Measurements from ENCODE around the gene PAQR5. TPM values are rescaled to one million over a fixed set of nuclear protein-coding genes. Genes with fewer than 3 reads are reported as not detected.
A peak's percentile ranks its signal among the peaks of the same experiment; 100 is the strongest.

The PAQR5 gene
- total RNA-seq, 1 experiment from 2014 or later, result 34.0 TPM

DNA sequence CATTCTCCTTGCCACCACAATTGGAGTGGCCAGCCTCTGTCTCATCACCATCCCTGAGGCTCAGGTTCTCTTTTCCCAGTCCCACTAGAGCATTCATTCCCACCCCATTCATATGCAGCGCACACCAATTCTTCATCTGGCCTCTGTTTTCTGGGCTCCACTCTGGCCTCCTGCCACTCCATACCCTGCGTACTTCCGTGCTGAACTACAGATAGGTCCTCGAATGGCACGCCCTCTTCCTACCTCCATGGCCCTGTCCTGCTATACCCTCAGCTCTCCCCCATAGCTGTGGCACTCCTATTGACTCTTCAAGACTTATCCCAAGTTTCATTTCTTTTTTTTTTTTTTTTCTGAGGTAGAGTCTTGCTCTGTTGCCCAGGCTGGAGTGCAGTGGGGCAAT lies 25.9 kb downstream of the PAQR5 start (continued):
- TF ChIP-seq, protein P1, sequence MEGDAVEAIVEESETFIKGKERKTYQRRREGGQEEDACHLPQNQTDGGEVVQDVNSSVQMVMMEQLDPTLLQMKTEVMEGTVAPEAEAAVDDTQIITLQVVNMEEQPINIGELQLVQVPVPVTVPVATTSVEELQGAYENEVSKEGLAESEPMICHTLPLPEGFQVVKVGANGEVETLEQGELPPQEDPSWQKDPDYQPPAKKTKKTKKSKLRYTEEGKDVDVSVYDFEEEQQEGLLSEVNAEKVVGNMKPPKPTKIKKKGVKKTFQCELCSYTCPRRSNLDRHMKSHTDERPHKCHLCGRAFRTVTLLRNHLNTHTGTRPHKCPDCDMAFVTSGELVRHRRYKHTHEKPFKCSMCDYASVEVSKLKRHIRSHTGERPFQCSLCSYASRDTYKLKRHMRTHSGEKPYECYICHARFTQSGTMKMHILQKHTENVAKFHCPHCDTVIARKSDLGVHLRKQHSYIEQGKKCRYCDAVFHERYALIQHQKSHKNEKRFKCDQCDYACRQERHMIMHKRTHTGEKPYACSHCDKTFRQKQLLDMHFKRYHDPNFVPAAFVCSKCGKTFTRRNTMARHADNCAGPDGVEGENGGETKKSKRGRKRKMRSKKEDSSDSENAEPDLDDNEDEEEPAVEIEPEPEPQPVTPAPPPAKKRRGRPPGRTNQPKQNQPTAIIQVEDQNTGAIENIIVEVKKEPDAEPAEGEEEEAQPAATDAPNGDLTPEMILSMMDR (IDR thresholded peaks at IDR 0.05 in 2 of 3, conservative IDR thresholded peaks at IDR 0.05 in 1 of 3; ENCODE audit: borderline replicate concordance in 1 of 3, insufficient read depth in 1 of 3, low read depth in 2 of 3, low read length in 2 of 3), result no peak
- no peak for TF ChIP-seq SP1 (IDR thresholded peaks at IDR 0.05; ENCODE audit: low read depth)

DNA sequence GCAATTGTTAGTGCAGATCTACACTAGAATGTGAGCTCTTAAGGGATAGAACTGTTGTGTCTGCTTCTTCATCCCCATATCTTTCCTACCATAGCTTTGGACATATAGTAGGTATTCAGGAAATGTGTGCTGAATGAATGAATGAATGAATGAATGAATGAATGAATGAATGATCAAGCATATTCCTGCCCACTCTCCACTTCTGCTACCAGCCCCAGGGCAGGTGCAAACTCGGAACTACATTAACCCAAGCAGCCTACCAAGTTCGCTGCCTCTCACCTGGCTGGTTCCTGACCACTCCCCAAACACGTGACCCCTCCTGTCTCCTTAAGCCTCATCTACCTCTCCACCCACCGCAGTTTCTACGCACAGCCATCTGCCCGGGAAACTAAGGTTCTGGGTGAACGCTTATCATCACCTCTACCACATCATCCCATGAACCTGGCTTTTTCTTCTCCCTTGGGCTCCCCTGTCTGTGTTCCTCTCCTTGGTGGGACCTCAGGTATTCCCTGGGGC lies 26.8 kb downstream of the PAQR5 start:
- H3K79me2 ChIP-seq (ENCODE audit: insufficient read depth, low read length), result no peaks in the 10 kb centered on the region
- H3K4me2 ChIP-seq (ENCODE audit: low read length), result no peak overlapping the region
- intact Hi-C loops (cut with micrococcal nuclease), result no loop called here
- DNase-seq (ENCODE audit: low read depth, low spot score) (no peak), ATAC-seq (no peak)
- no peaks in the 10 kb centered on the region for H3K9me3 ChIP-seq (ENCODE audit: control insufficient read depth in 1 of 2, insufficient read depth in 1 of 2, low read depth in 1 of 2, low read length in 2 of 2)
- H3K9me2 ChIP-seq (ENCODE audit: insufficient read depth), result no peaks in the 10 kb centered on the region
- ChIA-PET CTCF (no interaction called here), RAD21 (ENCODE audit: low non-redundant PET in 1 of 2, low total read pairs in 2 of 2, uncharacterized antibody in 2 of 2, unreplicated experiment in 2 of 2) (no interaction called here), POLR2A (no interaction called here)
- H3K4me3 ChIP-seq (replicated peaks in 1 of 2; ENCODE audit: low read depth in 1 of 2, low read length in 2 of 2), result no peak overlapping the region
- no peak for TF ChIP-seq SIN3A (IDR thresholded peaks at IDR 0.05; ENCODE audit: low read depth)
- no peak overlapping the region for H3K9ac ChIP-seq (ENCODE audit: low read length)
- H3K4me1 ChIP-seq (ENCODE audit: control insufficient read depth in 1 of 2, insufficient read depth in 2 of 2, low read length in 2 of 2), result peaks cover 12 to 19% of the 10 kb centered on the region in 2 experiments; a peak in 3 of 4 replicates
- H3K36me3 ChIP-seq (ENCODE audit: control insufficient read depth in 1 of 2, insufficient read depth in 2 of 2, low read length in 2 of 2), result no peaks in the 10 kb centered on the region; a peak in 1 of 4 replicates
- H3K27me3 ChIP-seq (ENCODE audit: insufficient read depth, low read length), result no peaks in the 10 kb centered on the region
- no TSS peak for BruUV-seq (replicated peaks)
- no peak overlapping the region for H2AFZ ChIP-seq (ENCODE audit: low read depth, low read length, poor library complexity, severe bottlenecking)
- no peaks in the 10 kb centered on the region for H4K20me1 ChIP-seq (ENCODE audit: insufficient read depth)
- no peak overlapping the region for H3K27ac ChIP-seq (ENCODE audit: low read depth, low read length)

GRCh38 chr15:69328080-69328479 lies 29.4 kb downstream of the PAQR5 start:
- H3K4me1 ChIP-seq (ENCODE audit: control insufficient read depth in 1 of 2, insufficient read depth in 2 of 2, low read length in 2 of 2), result peaks cover 12 to 19% of the 10 kb centered on the region in 2 experiments; a peak in 3 of 4 replicates
- H3K9me2 ChIP-seq (ENCODE audit: insufficient read depth), result no peaks in the 10 kb centered on the region
- no peaks in the 10 kb centered on the region for H3K9me3 ChIP-seq (ENCODE audit: control insufficient read depth in 1 of 2, insufficient read depth in 1 of 2, low read depth in 1 of 2, low read length in 2 of 2)
- CTCF ChIA-PET, result no interaction called here
- peak overlapping the region; percentile 42 for H3K4me2 ChIP-seq (ENCODE audit: low read length)
- no peaks in the 10 kb centered on the region for H4K20me1 ChIP-seq (ENCODE audit: insufficient read depth)
- no peak overlapping the region for H3K4me3 ChIP-seq (replicated peaks in 1 of 2; ENCODE audit: low read depth in 1 of 2, low read length in 2 of 2)
- H3K79me2 ChIP-seq (ENCODE audit: insufficient read depth, low read length), result no peaks in the 10 kb centered on the region
- H3K27ac ChIP-seq (ENCODE audit: low read depth, low read length), result no peak overlapping the region; the same call in 1 of the 2 replicates
- no peak overlapping the region for H3K9ac ChIP-seq (ENCODE audit: low read length)
- H3K27me3 ChIP-seq (ENCODE audit: insufficient read depth, low read length), result no peaks in the 10 kb centered on the region
- ATAC-seq (no peak), DNase-seq (ENCODE audit: low read depth, low spot score) (no peak)
- intact Hi-C loops (cut with micrococcal nuclease), result no loop called here
- POLR2A ChIA-PET, result interaction anchor here (0.7 kb wide), 1 partner anchor 9 kb away, joined by 3 read pairs; no protein-coding TSS in a partner anchor
- H2AFZ ChIP-seq (ENCODE audit: low read depth, low read length, poor library complexity, severe bottlenecking), result no peak overlapping the region
- RAD21 ChIA-PET (ENCODE audit: low non-redundant PET in 1 of 2, low total read pairs in 2 of 2, uncharacterized antibody in 2 of 2, unreplicated experiment in 2 of 2), result no interaction called here
- BruUV-seq (replicated peaks), result no TSS peak
- no peaks in the 10 kb centered on the region; a peak in 1 of 4 replicates for H3K36me3 ChIP-seq (ENCODE audit: control insufficient read depth in 1 of 2, insufficient read depth in 2 of 2, low read length in 2 of 2)
- no peak for TF ChIP-seq SP1 (IDR thresholded peaks at IDR 0.05; ENCODE audit: low read depth)
- TF ChIP-seq EGR1 (IDR thresholded peaks at IDR 0.05; ENCODE audit: low read depth), result no peak
- TF ChIP-seq, protein P2, sequence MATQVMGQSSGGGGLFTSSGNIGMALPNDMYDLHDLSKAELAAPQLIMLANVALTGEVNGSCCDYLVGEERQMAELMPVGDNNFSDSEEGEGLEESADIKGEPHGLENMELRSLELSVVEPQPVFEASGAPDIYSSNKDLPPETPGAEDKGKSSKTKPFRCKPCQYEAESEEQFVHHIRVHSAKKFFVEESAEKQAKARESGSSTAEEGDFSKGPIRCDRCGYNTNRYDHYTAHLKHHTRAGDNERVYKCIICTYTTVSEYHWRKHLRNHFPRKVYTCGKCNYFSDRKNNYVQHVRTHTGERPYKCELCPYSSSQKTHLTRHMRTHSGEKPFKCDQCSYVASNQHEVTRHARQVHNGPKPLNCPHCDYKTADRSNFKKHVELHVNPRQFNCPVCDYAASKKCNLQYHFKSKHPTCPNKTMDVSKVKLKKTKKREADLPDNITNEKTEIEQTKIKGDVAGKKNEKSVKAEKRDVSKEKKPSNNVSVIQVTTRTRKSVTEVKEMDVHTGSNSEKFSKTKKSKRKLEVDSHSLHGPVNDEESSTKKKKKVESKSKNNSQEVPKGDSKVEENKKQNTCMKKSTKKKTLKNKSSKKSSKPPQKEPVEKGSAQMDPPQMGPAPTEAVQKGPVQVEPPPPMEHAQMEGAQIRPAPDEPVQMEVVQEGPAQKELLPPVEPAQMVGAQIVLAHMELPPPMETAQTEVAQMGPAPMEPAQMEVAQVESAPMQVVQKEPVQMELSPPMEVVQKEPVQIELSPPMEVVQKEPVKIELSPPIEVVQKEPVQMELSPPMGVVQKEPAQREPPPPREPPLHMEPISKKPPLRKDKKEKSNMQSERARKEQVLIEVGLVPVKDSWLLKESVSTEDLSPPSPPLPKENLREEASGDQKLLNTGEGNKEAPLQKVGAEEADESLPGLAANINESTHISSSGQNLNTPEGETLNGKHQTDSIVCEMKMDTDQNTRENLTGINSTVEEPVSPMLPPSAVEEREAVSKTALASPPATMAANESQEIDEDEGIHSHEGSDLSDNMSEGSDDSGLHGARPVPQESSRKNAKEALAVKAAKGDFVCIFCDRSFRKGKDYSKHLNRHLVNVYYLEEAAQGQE (IDR thresholded peaks at IDR 0.05; ENCODE audit: low read depth), result no peak
- no peak for TF ChIP-seq EZH2 (IDR thresholded peaks at IDR 0.05)
- no peak for TF ChIP-seq CEBPB (IDR thresholded peaks at IDR 0.05; ENCODE audit: low read depth)
- no peak for TF ChIP-seq ZNF274 (IDR thresholded peaks at IDR 0.05; ENCODE audit: low read depth, low read length)
- no peak for TF ChIP-seq POLR2A (IDR thresholded peaks at IDR 0.05; ENCODE audit: borderline replicate concordance, extremely low read depth, insufficient read depth, insufficient read length)
- TF ChIP-seq TCF7L2 (IDR thresholded peaks at IDR 0.05; ENCODE audit: borderline replicate concordance, extremely low read depth, insufficient read depth, insufficient read length), result no peak
- no peak for TF ChIP-seq JUND (IDR thresholded peaks at IDR 0.05)

Measured in HCT116 (cell line).